Stimulated activated CD4-positive, alpha-beta T cell treated with anti-CD3 and anti-CD28 coated beads, Interleukin-4, amount 100 ng/mL, for 1 hour (primary cell): ENCODE data around the gene XRCC3.

Experiments used
- DNase-seq: peaks from one replicate; pipeline ENCODE4 v3.0.0-alpha.2; 2020

The XRCC3 gene

DNA sequence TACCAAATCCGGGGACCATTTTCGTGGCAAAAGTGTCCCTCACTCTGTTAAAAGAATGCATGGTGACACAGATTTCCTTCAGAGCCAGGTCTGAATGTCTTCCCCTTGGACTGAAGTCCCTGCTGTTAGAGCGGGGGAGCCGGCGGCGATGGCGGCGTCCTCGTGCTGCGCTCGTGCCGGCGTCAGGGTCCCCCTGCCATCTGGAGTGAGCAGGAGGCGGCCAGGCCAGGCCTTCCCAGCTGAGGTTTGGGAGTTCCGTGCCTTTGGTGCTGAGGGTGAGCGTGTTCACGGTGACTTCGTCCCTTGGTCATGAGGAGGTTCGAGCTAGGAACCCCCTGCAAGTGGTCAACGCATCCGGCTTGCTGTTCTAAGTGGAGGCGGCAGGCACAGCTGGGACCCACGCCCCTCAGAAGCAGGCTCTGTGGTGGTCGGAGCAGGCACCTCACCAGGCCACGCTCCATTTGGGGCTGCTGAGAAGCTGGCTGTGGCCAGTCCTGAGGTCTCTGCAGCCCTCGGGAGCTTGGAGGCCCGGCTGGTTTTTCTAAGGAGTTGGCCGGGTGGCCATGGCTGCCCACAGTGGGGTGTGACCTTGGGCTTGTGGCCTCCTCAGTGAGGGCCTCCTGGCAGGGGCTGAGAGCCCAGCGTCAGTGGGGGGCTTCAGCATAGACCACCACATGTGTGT is 9.9 kb upstream of the XRCC3 start:
- no peak for DNase-seq

DNA sequence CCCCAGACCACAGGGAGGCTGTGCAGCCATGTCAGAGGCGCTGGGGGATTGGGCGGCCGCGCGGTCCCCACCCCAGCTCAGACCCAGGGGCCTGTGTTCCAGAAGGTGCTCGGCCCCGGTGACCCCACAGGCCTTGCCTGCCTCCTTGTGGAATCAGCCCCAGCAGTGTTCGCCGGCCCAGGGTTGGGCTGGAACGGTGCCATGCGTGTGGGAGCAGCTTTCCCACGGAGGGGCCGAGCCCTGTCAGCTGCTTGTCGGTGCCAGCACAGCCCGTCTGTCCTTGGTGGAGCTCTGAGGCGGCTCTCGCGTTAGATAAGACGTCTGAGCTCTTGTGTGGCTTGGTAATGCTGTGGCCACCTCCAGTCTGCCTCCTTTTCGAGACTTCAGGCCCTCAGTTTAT is 8.9 kb upstream of the XRCC3 start:
- no peak for DNase-seq

DNA sequence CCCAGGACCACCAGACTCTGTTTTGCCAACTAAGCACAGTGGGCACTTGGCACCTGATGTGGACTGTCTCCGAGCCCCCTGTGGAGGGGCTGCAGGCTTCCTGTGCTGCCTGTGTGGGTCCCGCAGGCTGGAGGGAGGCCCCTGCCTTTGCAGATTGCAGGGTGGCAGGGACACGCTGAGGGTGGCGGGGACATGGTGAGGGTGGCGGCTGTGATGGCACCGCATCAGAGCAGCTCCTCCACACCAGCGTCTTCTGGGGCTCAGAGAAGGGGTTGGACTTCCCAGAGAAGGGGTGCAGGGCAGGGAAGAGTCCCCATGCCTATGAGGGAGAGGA is 8.5 kb upstream of the XRCC3 start:
- DNase-seq = no peak

DNA sequence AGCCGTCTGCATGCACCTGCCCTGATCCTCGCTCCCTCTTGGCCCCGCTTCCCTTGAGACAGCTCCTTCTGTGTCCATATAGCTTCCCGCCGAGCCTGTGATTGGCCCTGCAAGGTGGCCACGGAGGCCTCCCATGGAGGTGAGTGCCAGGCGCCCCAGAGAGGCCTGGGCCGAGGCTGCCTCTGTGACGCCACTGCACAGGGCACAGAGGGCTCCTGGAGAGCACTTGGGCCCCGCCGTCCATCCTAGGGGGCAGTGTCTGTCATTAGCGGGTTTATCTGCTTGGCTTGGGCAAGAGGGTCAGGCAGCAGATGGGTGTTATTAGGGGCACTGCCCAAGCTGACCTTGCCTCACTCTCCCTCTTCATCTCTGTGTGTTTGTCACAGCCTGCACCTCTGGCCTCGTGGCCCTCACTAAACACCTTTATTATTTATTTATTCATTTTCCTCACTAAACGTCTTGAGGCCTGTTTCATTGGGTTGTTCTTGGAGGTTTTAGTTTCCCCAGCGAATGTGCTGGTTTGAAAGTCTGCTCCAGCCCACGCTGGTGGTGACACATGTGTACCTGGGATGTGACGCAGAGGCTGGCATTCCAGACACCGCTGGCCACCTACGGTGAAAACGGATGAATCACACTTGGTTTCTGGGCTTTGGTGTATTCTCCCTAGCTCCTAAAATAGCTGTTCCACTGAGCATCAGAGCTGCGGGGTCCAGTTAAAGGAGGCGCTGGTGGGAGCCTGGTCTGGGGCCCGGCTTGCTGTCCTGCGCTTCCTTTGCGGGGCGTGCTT is 6.3 kb upstream of the XRCC3 start:
- DNase-seq = peak; percentile 41

DNA sequence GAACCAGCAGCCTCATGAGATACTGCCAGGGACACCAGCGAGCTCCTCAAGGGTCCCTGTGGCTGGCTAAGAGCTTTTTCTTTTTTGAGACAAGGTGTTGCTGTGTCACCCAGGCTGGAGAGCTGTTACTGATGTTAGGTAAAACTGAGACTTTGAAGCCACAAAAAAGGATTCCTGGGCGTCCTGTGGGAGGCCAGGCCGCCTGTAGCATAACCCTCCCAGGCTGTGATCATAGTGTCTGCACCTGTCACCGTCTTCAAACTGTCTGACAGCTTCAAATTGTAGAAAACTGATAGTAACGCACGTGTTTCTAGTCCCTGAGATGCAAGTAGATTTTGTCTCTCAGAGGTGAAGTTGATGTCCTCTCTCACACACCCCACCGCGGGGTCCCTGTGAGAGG is 4.5 kb upstream of the XRCC3 start:
- DNase-seq = no peak

DNA sequence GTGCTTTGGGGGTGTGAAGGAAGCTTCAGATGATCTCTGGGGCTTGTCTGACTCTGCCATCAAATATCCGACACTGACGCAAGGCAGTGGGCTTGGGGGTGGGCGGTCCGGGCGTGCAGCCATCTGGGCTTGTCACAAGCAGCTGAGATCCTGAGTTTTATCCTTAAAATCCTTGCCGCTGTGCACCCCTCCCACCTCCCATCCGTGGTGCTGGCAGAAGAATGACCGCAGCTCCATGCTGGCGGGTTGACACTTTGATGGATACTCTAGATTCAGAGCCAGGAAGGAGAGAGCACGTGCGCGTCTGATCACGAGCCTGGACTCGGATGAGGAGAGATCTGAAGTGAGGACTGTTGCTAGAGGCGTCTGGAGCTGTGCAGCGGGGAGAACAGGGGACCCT is 3.3 kb upstream of the XRCC3 start:
- DNase-seq = no peak

DNA sequence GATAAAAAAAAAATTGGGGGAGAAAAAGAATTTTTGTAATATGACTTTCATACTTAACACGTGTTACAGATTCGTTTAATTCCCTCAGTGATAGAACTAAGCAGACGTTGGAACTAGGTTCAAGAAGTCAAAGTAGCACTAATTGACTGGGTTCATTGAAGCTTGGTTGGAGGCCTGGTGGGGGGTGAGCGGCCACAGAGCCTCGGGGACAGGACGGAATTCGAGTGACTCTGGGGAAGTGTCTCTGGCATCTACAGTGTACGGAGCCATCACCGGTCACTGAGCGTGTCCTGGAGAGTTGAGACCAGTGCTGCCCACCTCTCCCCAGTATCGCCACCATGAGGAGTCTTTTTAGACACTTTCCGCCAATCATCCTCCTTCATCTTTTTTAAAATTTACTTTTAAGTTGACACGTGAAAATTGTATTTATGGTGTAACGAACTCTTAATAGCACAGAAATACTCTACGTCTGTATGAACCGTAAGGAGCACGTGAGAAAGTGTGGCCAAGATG is 1.7 kb upstream of the XRCC3 start:
- DNase-seq = no peak

DNA sequence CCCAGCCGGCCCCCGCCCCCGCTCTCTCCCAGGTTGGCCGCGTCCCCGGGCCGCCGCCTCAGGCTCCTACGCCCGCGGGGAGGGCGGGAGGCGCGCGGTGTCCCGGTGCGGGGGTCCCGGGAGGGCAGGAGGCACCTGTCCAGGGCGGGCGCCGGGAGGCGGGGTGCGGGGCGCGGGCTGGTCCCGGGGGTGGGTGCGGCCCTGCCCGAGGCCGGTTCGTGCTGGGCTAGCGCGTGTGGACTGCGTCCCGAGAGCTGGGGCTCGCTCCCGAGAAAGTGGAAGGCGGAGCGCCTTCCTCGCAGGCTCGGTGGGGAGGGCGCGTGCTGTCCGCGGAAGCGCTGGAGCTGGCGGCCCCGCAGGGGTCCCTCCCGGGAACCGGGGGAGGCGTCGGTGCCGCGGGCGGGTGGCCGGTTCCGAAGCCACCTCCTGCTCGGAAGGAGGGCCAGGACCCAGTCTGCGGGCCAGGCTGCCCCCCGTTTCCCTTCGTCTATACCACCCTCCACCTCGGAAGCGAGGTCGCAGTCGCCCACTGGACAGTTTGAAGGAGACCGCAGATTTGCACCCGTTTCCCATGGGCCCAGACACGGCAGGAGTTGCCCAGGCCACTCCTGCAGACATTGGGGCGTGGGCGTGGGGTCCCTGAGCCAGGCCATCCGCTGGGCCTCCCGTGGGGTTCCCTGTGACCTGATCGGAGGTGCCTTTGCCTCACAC is 995 bp upstream of the XRCC3 start:
- DNase-seq = peak; percentile 30

DNA sequence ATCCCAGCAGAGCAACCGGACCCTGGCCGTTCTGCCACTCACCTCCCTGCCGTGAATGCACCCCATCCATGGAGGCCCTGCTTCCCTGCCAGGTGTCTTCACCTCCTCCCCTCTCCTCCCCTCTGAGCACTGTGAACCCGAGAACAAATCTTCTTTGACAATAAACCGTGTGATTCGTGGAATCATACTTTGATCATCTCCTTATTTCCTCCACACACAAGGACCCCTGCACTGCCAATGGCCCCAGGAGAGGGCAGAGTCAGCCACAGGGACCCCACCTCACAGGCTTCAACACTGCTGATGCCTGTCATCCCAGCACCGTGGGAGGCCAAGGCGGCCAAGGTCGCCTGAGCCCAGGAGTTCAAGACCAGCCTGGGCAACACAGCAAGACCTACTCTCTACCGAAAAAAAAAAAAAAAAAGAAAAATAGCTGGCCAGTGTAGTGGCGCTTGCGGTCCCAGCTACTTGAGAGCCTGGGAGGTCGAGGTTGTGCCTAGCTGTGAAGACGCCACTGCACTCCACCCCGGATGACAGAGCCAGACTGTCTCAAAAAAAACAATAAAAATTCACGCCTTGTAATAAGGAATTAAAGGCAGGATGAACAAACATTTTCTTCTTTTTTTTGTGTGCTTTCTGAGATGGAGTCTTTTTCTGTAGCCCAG is 1.1 kb downstream of the XRCC3 start:
- DNase-seq = no peak

DNA sequence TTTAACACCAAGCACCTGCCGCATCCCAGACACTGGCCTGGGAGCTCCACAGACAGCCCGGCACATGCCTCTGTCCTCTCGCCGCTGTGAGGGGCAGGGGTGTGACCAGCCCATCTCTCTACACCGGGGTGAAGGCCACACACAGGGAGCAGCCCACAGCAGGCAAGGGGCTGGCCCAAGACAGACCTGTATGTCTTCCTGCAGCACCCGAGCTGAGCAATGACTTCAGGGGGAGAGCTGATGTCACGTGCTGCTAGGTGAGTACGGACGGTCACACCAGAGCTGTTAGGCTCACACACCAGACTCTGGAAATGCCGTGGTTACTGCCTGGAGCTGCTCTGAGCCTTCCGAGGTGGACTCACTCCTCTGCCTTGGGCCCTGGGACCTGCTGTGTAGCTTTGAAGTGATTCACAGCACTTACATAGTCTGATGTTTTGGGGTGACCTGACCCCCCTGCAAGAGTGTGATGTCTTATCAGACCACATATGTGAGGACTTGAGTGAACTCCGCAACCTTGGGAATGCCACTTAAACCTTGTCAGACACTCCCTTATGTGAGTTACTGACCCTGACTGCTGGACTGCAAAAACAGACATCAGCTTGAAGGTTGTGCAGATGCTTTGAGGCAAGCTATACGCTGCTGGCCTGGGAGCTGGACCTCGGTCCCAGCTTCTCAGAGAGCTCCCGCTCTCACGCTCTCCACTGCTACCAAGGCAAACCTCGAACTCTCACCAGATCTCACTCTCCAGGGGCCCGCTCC is 1.8 kb downstream of the XRCC3 start:
- DNase-seq = no peak

DNA sequence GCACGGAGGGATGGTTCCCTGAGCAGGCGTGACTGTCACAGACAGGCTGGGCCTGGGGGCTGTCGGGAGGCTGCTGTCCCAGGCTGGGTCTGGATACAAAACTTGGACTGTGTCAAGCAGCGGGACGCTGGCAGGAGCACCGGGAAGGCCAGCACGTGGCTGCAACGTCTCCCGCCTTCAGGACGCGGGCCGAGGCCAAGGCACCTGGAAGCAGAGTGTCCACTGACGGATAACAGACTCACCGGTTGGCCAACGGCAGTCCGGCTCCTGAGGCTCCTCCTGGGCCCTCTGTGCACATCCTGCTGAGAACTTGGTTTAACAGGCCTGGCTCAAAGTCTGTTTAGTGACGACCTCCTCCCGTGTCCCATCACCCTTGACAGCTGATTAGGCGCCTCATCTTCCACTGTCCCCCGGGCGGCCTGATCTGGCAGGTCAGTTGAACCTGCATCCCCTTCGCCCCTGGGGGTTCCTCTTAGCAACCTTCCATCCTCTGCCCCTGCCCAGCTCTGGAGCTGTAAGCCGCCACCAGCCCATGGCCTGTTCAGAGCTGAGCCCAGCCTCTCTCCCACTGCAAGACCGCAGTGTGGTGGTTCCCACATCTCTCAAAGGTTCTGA is 2.5 kb downstream of the XRCC3 start:
- no peak for DNase-seq

DNA sequence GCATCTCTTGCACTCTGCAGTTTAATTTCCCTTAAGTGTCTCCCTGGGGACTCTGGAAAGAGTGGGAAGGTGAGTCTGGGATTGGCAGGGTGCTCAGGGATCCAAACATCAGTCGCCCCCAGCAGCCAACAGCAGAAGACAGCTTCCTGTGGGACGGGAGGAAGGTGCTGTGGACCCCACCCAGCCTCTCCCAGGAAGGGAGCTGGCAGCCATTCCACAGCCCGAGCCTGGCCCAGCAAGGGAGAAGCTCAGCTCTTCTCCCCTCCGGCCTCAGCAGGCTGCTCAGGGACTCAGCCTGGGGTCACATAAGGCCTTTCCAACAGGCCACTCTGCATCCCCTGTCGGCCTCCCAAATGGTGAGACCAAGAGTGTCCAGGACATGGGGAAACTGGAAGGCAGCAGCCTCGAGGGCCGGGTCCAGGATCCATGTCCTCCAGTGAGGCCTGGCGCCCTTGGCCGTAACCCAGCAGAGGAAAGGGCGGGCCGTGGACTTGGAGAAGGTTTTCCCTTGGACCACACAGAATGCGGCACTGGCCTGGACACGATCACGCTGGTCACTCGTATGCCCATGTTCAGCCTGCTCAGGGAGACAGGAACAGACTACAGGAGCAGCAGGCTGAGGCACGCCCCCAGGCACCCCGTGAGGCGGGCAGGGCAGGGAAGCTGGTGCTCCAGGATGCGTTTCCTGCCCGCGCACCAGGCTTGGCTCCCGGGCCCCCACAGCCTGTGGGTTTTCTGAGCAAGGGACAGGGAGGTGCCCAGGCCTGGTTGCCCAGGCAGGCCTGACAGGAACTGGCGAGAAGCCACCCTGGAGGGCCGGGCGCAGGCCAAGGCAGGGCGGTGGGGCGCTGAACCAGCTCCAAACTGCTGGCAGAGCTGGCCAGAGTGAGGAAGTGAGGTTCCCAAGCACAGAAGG is 3.5 kb downstream of the XRCC3 start:
- DNase-seq = no peak

DNA sequence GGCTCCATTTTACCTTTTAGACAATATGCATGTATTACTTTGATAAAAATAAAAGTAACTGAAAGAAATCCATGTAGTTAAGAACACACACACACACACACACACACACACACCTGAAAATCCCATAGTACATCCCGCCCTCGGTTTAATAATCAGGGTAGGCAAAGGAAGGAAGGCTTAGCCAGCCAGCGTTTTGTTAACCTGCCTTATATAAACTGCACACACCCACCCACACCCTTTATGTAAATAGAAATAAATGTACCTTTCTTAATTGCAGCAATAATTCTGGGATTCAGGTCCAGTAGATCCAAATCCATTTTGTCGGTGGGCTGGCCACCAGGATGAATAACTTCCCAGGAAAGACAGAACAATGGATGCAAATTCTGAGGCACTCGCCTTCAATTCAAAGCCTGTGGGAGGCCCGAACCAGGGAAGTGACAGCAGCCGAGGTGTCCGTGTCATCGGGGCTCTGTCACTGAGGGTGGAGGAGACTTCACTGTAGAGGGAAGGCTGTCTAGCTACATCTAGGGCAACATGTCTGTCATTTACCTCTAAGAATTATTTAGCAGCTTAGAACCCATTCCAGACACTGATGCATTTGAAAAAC is 4.4 kb downstream of the XRCC3 start:
- no peak for DNase-seq

DNA sequence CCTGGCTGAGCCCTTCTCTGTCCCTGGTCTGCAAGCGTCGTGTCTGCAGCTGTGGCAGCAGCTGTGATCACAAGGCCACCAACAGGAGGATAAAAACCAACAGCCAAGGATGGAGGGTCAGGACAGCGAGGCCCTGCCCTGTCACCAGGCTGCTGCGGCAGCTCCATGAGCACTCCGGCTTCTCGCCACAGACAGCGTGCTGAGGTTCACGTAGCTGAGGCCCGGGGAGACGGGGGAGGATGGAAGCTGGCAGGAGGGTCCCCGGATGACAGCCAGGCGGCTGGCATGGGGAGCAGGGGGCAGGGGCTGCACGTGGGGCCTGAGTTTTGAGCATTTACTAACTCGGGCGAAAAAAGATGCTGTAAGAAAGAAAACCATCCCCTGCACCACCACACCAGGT is 5.4 kb downstream of the XRCC3 start:
- DNase-seq = no peak

DNA sequence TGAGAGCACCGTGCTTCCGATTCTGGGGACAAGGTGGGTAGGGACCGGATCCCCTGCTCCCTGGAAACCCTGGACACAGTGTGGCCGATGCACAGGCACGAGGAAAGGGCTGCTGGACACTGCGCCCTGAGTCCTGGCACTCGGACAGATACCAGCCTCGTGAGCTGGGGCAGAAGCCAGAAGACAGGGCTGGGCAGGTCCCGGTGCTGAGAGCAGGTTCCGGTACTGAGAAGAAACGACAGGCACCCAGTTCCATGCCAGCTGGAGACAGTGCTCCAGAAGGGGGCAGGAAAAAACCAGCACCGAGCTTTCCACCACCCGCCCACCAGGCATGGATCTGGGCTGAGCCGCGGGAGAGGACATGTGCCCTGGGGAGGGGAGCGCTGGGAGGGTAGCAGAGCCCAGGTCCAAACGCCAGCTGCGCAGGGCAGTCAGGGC is 6.5 kb downstream of the XRCC3 start:
- DNase-seq = no peak

DNA sequence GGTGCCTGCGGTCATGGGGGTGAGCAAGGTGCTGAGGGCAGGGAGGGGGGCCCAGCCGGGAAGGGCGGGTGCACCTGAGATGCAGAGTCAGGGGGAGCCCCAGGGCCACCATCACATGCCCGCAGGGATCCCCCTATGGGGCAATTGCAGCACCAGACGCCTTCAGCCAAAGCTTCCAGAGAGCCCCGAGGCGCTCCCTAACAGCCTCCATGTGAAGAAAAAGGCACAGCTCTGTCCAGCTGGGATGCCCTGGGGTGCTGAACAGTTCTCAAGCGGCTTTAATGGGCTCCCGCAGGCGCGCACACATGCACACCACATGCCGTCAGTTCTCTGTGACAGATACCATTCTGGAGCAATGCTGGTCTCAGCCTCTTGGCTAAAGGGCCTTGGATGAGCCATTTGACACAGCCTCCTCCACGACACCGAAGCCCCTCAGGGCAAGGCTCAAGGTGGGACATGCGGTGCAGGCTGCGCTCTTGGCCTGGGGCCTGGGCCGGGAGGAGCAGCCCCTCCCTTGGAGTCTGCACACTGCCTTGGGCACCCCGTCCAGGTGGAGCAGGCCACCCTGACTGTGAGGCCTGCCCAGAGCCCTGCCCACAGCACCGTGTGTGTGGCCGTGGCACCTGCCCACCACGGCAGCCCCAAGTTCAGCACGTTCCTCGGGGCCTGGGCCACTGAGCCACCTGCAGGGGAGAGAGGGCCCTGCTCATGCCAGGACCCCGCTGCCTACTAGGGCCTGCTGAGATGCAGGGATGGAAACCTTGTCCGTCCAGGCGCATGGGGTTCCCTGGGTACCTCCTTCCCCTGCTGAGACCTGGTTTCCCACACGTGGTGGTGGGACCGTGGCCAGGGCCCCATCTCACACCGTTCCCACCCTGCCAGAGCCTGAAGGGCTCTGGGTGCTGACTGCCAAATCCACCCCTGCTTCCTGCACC is 7.7 kb downstream of the XRCC3 start:
- no peak for DNase-seq

DNA sequence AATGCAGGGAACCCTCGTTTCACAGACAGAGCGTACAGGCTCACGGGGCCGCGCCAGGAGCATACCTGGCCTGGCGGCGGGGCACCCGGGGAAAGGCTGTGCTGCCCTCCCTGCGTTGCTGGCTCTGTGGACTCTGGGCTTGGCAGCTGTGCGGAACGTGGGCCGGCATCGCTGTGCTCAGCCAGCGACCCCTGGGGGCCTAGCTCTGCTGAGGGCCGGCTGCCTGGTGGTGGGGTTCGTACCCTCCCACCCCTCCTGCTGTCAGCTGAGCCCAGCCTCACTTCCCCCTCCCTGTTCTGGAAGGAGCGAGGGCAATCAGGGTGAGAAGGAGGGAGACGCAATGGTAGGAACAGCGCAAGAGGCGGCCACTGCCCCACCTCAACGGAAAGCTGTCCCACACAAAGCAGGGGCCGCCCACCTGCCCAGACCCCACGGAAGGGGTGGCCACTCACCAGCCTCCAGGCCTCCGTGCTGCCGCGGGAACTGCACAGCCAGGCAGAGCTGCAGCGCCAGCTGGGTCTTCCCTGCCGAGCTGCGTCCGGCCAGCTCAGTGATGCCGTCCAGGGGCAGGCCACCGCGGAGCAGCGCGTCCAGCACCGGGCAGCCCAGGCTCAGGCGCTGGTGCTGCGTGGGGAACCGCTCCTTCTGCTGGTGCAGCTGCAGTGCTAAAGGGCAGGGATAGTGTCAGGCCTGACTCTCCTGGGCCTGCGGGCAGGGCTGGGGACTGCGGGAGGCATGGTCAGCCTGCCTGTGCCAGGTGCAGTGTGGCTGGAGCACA is 8.5 kb downstream of the XRCC3 start:
- no peak for DNase-seq

DNA sequence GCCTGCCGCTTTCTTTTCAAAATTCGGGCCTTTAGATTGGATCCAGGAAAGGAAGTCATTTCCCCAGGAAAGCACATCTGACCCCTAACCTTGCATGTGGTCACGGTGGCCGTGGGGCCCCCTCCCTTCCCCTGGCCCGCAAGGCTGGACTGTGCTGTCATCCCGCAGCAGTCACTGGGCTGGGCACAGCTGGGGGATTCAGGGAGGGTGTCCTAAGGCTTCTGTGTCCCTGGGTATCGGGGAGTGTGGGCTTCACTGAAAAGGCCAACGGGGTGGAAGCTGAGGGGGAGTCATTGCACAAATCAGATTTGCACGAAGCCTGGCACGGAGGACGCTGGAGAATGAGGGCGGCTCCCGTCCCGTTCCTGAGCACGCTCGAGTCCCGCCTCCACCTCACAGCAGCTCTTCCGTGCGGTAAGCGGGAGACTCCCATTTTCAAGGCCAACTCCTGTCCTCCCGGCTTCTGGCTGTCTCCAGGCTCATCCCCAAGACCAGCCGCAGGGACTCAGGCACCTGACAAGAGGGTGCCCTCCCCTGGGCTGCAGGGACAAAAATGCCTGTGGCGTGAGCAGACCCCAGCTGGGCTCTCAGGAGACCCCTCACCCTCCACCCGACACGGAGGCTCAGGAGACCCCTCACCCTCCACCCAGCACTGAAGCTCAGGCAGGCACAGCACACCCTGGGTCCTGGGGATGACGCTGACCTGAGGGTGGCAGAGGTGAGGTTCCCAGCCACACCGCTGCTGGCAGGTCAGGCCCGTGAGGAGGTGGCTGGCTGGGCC is 9.6 kb downstream of the XRCC3 start:
- no peak for DNase-seq
